ENCODE measurements around the gene PTPRZ1.

Gene PTPRZ1

DNA sequence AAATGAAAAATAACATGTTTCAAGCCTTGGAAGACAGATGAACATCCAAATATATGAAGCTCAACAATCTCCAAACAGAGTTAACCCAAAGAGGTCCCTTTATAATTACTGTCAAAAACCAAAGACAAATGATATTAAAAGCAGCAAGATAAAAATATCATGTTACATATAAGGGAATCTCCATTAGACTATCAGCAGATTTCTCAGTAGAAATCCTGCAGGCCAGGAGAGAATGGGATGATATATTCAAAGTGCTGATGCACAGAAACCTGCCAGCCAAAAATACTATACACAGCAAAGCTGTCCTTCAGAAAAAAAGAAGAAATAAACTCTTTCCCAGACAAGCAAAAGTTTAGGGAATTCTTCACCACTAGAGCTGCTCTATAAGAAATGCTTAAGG lies 230.1 kb downstream of the PTPRZ1 start:
- TF ChIP-seq TOX (CRISPR knock-in tag; IDR thresholded peaks at IDR 0.05; ENCODE audit: borderline replicate concordance), result no peak
- no peak for TF ChIP-seq RARB (CRISPR knock-in tag; IDR thresholded peaks at IDR 0.05)
- ATAC-seq, result no peak

All from SK-N-SH treated with all-trans-retinoic acid at 6 μM for 48 hours (cell line).